SK-N-SH treated with all-trans-retinoic acid at 6 μM for 48 hours (cell line): Measurements from ENCODE around the gene PDE1A.

Experiments used
- ESRRG ChIP-seq: fragments of 250-450 bp; sonication (Bioruptor Pico); IDR thresholded peaks from 2 replicates; pipeline ENCODE4 v1.6.1; 2021; ENCODE audit warnings: mild to moderate bottlenecking
- GLIS3 ChIP-seq: fragments of 250-450 bp; sonication (Bioruptor Pico); IDR thresholded peaks from 2 replicates; pipeline ENCODE4 v1.5.0; 2020; ENCODE audit warnings: mild to moderate bottlenecking, moderate library complexity

DNA sequence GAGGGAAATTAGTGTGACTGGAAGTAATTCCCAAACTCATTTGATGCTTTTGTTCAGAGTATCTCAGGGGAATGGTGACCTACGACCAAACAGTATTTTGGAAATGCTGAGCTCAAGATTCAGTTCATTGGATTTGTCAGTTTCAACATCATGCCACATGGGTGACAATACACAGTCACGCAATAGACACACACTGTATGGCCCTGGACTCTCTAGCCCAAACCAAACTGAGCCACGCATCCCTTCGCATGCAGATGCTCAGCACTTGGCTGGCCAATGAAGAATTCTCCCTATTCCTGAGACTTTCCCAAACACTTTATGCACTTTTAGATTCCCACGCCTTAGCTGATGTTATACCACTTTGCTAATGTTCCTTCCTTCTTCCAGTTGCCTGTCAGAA is 10.0 kb downstream of the PDE1A start:
- TF ChIP-seq GLIS3 (CRISPR knock-in tag) (no peak), ESRRG (CRISPR knock-in tag) (no peak)
